DMS53 (cell line): ENCODE results near the gene CFAP54.

Source experiments
- DNase-seq: peaks from one replicate; lab custom pipeline; 2025; lab: John Stamatoyannopoulos, UW

The CFAP54 gene

GRCh38 chr12:96751626-96752025 is 262.2 kb downstream of the CFAP54 start:
- no peak for DNase-seq

- DNase-seq = no peak
These were observed 262.8 kb downstream of the CFAP54 start for GRCh38 chr12:96752211-96752610.

GRCh38 chr12:96766232-96766631 is 276.9 kb downstream of the CFAP54 start:
- peak; percentile 28 for DNase-seq

GRCh38 chr12:96769400-96769799 is 280.0 kb downstream of the CFAP54 start:
- DNase-seq = peak; percentile 97

GRCh38 chr12:96770219-96771102 is 281.1 kb downstream of the CFAP54 start:
- DNase-seq = peak; percentile 97

- no peak for DNase-seq
These were observed 283.7 kb downstream of the CFAP54 start for GRCh38 chr12:96773031-96773430.

- DNase-seq = no peak
These were observed 285.3 kb downstream of the CFAP54 start for GRCh38 chr12:96774496-96775256.

GRCh38 chr12:96776908-96777307 is 287.5 kb downstream of the CFAP54 start:
- DNase-seq = peak; percentile 33

- no peak for DNase-seq
These were observed 291.0 kb downstream of the CFAP54 start for GRCh38 chr12:96780330-96780729.

- no peak for DNase-seq
These were observed 297.4 kb downstream of the CFAP54 start for GRCh38 chr12:96786791-96787190.

GRCh38 chr12:96803969-96804368 is 314.6 kb downstream of the CFAP54 start:
- no peak for DNase-seq

GRCh38 chr12:96806272-96806671 is 316.9 kb downstream of the CFAP54 start:
- no peak for DNase-seq

GRCh38 chr12:96807741-96808140 is 318.4 kb downstream of the CFAP54 start:
- peak; percentile 90 for DNase-seq

GRCh38 chr12:96808587-96808986 is 319.2 kb downstream of the CFAP54 start:
- DNase-seq = no peak

- DNase-seq = no peak
These were observed 320.1 kb downstream of the CFAP54 start for GRCh38 chr12:96809522-96809921.

GRCh38 chr12:96810057-96810456 is 320.7 kb downstream of the CFAP54 start:
- peak; percentile 63 for DNase-seq

- DNase-seq = no peak
These were observed 321.1 kb downstream of the CFAP54 start for GRCh38 chr12:96810477-96810876.

- DNase-seq = peak; percentile 80
These were observed 321.7 kb downstream of the CFAP54 start for GRCh38 chr12:96811083-96811482.

- DNase-seq = no peak
These were observed 322.8 kb downstream of the CFAP54 start for GRCh38 chr12:96812153-96812552.

GRCh38 chr12:96814200-96814599 is 324.8 kb downstream of the CFAP54 start:
- DNase-seq = no peak

- no peak for DNase-seq
These were observed 332.2 kb downstream of the CFAP54 start for GRCh38 chr12:96821592-96821991.

- DNase-seq = no peak
These were observed 333.3 kb downstream of the CFAP54 start for GRCh38 chr12:96822641-96823040.
